GM18511 (cell line): Measurements from ENCODE around the gene LRRFIP2.
"Not testable (repeated sequence)": the region's sequence is repeated elsewhere in the genome, so short reads cannot be mapped to it uniquely, and the experiment has no call there.

ENCODE experiments used
- ATAC-seq: cut with Tn5 transposase; IDR thresholded peaks from one replicate; pipeline ENCODE4 v1.9.1; 2021; ENCODE audit warnings: mild to moderate bottlenecking, moderate library complexity; ENCODE audit not compliant: unreplicated experiment

Gene LRRFIP2

GRCh38 chr3:37122069-37122468, 52.3 kb downstream of the LRRFIP2 start:
- not testable (repeated sequence) for ATAC-seq

- no peak for ATAC-seq
These were observed 56.2 kb downstream of the LRRFIP2 start for GRCh38 chr3:37118163-37118562.

GRCh38 chr3:37117548-37117947, 56.8 kb downstream of the LRRFIP2 start:
- ATAC-seq: no peak

DNA sequence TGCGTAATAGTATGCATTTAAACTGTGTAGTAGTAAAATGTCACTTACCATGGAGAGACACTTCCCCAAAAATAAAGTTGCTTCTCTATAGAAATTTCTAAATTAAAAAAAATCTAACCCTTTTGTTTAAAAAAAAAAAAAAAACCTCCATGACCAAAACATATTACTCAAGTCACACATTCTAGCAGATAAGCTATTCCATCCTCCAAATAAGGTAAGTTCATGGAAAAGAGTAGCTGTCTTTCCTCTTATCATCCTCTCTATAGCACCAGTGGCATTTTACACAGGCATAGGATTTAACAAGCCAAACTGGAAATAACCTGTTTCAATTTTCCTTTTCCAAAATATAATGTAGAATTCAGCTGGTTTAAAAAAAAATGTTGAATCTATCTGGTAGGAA, 57.4 kb downstream of the LRRFIP2 start:
- no peak for ATAC-seq

DNA sequence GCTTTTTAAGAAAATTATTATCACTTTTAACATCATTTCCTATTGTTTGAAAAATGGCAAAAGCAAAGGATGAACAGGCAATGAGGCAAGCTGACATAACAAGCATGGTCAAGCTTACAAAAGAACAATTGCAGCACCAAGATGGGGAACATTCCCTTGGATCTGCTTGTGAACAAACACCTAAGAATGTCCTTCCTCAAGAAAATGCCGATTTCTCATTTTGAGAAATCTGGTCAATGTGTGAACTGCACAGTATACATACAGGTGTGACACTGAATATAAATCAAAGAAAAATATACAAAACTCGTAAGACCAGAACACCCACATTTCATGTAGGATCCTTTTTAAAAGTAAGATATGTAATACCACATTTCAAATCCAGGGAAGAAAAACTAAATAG, 58.9 kb downstream of the LRRFIP2 start:
- no peak for ATAC-seq

GRCh38 chr3:37114251-37115145, 59.9 kb downstream of the LRRFIP2 start:
- ATAC-seq: no peak

GRCh38 chr3:37112987-37113386, 61.4 kb downstream of the LRRFIP2 start:
- no peak for ATAC-seq

DNA sequence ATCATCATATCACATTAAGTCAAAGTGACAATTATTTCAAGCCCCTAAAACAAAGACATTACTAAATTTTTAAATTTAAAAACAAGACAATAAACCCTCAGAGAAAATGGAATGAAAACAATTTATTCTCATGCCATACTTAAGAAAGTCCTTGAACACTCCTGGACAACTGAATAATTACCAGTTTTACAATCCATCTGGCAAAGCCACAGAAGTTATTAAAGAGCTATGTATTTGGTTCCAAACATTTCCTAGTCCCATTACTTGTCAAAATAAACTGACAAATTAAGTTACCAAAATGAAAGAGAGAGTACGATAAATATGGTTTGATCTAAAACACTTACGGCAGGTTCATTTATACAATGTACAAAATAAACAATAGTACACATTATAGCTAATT, 63.2 kb downstream of the LRRFIP2 start:
- no peak for ATAC-seq

- ATAC-seq: no peak
These were observed 66.5 kb downstream of the LRRFIP2 start for GRCh38 chr3:37107846-37108245.

DNA sequence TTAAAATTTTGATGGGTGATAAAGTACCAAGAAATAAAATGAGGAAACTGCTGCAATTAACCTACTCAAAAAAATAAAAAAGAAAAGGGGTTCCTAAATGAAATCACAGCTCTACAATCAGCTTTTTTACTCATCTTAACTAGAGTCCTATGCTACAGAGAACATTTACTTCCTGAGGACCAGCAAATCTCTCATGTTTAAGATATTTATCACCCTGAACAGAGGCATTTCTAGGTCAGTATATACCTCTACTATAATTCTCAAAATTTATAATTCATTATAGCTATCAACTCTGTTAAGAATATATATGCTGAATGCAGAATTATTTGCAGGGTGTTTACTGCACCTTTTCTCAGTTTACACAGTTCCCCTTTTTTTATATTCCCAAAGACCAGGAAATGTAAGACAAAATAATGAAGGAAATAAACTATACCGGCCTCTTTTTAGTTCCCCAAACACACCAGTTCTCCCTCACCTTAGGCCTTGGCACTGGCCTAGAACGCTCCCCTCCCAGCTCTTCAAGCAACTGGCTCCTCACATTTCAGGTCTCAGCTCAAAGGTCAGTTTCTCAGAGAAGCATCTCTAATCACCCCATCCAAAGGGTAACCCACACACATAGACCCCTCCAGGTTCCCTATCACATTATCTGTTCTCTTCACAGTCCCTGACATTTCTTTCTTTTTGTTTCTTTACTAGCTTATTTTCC, 71.1 kb downstream of the LRRFIP2 start:
- no peak for ATAC-seq

GRCh38 chr3:37100411-37100810, 74.0 kb downstream of the LRRFIP2 start:
- ATAC-seq: no peak

DNA sequence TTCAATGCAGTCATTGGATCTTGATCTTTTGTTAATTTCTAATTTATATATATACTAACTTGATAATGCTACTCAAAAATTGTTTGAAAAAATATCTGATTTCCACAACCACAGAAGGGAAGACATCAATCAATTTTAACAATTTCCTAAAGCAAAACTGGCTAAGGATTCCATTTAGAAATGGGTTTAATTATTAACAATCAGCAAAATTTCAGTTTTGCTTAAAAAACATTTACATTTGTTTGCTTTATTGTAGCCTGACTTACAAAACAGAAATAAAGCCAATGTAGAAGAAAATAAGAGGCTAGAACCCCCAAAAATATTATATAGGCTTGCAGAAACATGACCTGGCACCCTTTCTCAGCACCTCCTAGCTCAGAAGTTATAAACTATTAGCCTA, 74.9 kb downstream of the LRRFIP2 start:
- ATAC-seq: no peak

GRCh38 chr3:37098884-37099283, 75.5 kb downstream of the LRRFIP2 start:
- ATAC-seq: no peak

- ATAC-seq: no peak
These were observed 76.6 kb downstream of the LRRFIP2 start for GRCh38 chr3:37097776-37098175.

- no peak for ATAC-seq
These were observed 77.4 kb downstream of the LRRFIP2 start for GRCh38 chr3:37096975-37097374.

- ATAC-seq: no peak
These were observed 78.1 kb downstream of the LRRFIP2 start for GRCh38 chr3:37096288-37096687.

DNA sequence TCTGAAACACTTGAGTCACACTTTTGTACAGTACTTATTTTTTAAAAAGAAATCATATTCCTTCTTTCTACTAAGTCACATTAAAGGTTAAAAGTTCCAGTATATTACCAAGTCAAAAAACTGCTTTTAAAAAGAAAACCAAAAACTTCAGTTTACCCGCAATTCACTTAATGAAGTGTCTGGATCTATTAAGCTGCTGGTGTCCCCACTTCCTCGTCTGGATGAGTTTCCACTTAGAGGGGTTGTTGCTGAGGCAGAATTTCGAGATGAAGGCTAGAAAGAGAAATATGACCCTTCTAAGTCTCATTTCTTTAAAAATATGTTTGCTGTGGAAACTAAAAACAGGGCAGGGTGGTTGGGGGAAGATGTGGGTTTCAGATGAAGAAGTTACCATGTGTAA, 79.7 kb downstream of the LRRFIP2 start:
- ATAC-seq: no peak

GRCh38 chr3:37093481-37093880, 80.9 kb downstream of the LRRFIP2 start:
- ATAC-seq: no peak

DNA sequence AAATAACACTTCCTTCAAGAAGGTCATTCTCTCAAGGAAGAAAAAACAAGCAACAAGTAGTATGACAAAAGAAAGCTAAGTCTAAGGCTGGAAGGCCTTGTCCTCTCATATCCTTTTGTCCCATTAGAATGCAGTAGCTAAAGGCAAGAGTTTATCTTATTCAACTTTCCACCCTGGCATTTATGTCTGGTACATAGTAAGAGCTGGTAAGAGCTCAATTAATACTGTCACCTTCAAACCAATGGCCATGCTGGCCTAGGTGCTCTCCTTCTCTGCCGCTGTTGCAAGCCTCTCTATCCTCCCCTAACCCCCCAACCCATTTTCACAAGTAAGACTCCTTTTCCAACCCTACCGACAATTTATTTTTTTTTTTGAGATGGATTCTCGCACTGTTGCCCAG, 81.9 kb downstream of the LRRFIP2 start:
- no peak for ATAC-seq

DNA sequence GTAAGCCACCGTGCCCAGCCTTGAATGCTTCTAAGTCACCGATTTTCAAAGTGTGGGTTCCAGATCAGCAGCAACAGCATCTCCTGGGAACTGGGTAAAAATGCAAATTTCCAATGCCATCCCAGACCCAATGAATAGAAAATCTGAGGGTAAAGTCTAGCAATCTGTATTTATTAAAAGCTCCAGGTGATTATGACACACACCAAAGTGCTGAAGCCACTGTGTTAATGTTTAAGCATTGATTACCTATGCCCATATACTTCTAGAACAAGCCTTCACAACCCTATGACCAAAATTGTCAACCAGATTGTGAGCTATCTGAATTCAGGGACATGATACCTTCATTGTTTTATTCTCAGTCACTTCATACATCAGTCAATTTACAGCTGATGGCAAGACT, 86.5 kb downstream of the LRRFIP2 start:
- ATAC-seq: no peak

- no peak for ATAC-seq
These were observed 87.5 kb downstream of the LRRFIP2 start for GRCh38 chr3:37086918-37087317.

- no peak for ATAC-seq
These were observed 92.1 kb downstream of the LRRFIP2 start for GRCh38 chr3:37082317-37082716.
